Measurements from ENCODE around the gene RPRD1A. TPM values are rescaled to one million over a fixed set of nuclear protein-coding genes. Genes with fewer than 3 reads are reported as not detected.

RPRD1A gene
- total and polyA plus RNA-seq, 9 of the 15 experiments (the other 6 are each of a cell fraction or from before 2014, with no cell fraction given) = 30.2 to 142 (median 66.0) TPM

GRCh38 chr18:35964319-35964718 lies 103.0 kb downstream of the RPRD1A start:
- Histone ChIP-seq H3K27me3 (ENCODE audit: control insufficient read depth in 2 of 2, insufficient read depth in 2 of 2, low read length in 2 of 2) (no peaks in the 10 kb centered on the region; a peak in 1 of 5 replicates), H4K20me1 (replicated peaks; ENCODE audit: control insufficient read depth, insufficient read depth, low read length) (no peaks in the 10 kb centered on the region), H3K36me3 (ENCODE audit: control insufficient read depth, insufficient read depth, low read length) (no peaks in the 10 kb centered on the region), H3K4me3 (no peak overlapping the region), H3K27ac (ENCODE audit: extremely low read depth, low read depth, low read length) (no peak overlapping the region), H3K4me1 (replicated peaks in 1 of 2; ENCODE audit: control insufficient read depth in 2 of 2, insufficient read depth in 2 of 2, low read length in 2 of 2) (no peaks in the 10 kb centered on the region), H3K9ac (ENCODE audit: insufficient read depth in 1 of 2, low read depth in 2 of 2, low read length in 2 of 2) (no peak overlapping the region), H3K9me3 (replicated peaks; ENCODE audit: control insufficient read depth, insufficient read depth, low read depth, low read length) (0 out of 2 replicates have a peak, but pooled peaks cover 2% of the 10 kb centered on the region), H2AFZ (ENCODE audit: low read depth, low read length) (no peak overlapping the region), H3K9me1 (ENCODE audit: control insufficient read depth, insufficient read depth, low read length) (no peaks in the 10 kb centered on the region), H3K4me2 (ENCODE audit: insufficient read depth, low read length) (no peak overlapping the region), H3K79me2 (ENCODE audit: control insufficient read depth, insufficient read depth, low read length) (no peaks in the 10 kb centered on the region)
- no peak for TF ChIP-seq ZNF354B (CRISPR knock-in tag; IDR thresholded peaks at IDR 0.05)
- no peak for TF ChIP-seq NBN (IDR thresholded peaks at IDR 0.05; ENCODE audit: low read depth)
- TF ChIP-seq TCF7L2 (IDR thresholded peaks at IDR 0.05; ENCODE audit: low read depth, low read length) = no peak
- no peak for TF ChIP-seq NCOA1 (IDR thresholded peaks at IDR 0.05; ENCODE audit: low read depth)
- no peak for TF ChIP-seq HNRNPUL1 (IDR thresholded peaks at IDR 0.05; ENCODE audit: low read length)
- TF ChIP-seq ARID3B (CRISPR knock-in tag; IDR thresholded peaks at IDR 0.05; ENCODE audit: borderline replicate concordance) = no peak
- no peak for TF ChIP-seq ZBTB12 (CRISPR knock-in tag; IDR thresholded peaks at IDR 0.05)
- no peak for TF ChIP-seq ETV6 (IDR thresholded peaks at IDR 0.05; ENCODE audit: borderline replicate concordance in 1 of 2, low read depth in 2 of 2, low read length in 1 of 2)
- TF ChIP-seq ETV6 (CRISPR knock-in tag; IDR thresholded peaks at IDR 0.05; ENCODE audit: borderline replicate concordance) = no peak
- TF ChIP-seq SP2 (IDR thresholded peaks at IDR 0.05; ENCODE audit: extremely low read depth, low read depth, low read length, poor library complexity, severe bottlenecking) = no peak
- no peak for TF ChIP-seq CCAR2 (IDR thresholded peaks at IDR 0.05; ENCODE audit: low read depth, low read length)
- TF ChIP-seq USF1 (CRISPR knock-in tag; IDR thresholded peaks at IDR 0.05) = no peak
- no peak for TF ChIP-seq ZNF75A (CRISPR knock-in tag; IDR thresholded peaks at IDR 0.05)
- TF ChIP-seq PYGO2 (tag; IDR thresholded peaks at IDR 0.05) = no peak
- TF ChIP-seq STAG1 (CRISPR knock-in tag; IDR thresholded peaks at IDR 0.05; ENCODE audit: borderline replicate concordance) = no peak
- TF ChIP-seq MAX (CRISPR knock-in tag; IDR thresholded peaks at IDR 0.05) = no peak
- TF ChIP-seq TCF15 (CRISPR knock-in tag; IDR thresholded peaks at IDR 0.05) = no peak
- ChIA-PET POLR2A (interaction anchor here (0.6 kb wide), 1 partner anchor 8 kb away, joined by 4 read pairs; the partner anchor contains the start of gene RMP24), CTCF (ENCODE audit: low intra/inter-chr PET ratio) (no interaction called here)
- DNase-seq (ENCODE audit: extremely low read depth in 1 of 4, low spot score in 3 of 4) (no peak), ATAC-seq (peak; percentile 35), FAIRE-seq (no peak)
- no TSS peak for BruUV-seq (replicated peaks)
- intact Hi-C loops (cut with micrococcal nuclease) (no loop called here), in situ Hi-C loops (cut with MboI) (no loop called here)
